ENCODE measurements around the gene AIF1. TPM values are rescaled to one million over a fixed set of nuclear protein-coding genes. Genes with fewer than 3 reads are reported as not detected.
A peak's percentile ranks its signal among the peaks of the same experiment; 100 is the strongest.

AIF1 gene
- total RNA-seq, 3 donors from 2014 or later (not counting 1 experiment from before 2014, with no cell fraction given) = 8.7 to 47.0 (median 17.9) TPM

GRCh38 chr6:31652925-31653724, 38.1 kb downstream of the AIF1 start:
- Mint-ChIP-seq H3K27ac (peak overlapping the region; percentile 95 to 96), H3K9me3 (no peaks in the 10 kb centered on the region), H3K4me3 (peak overlapping the region; percentile 95), H3K27me3 (ENCODE audit: low read depth in 2 of 2) (no peaks in the 10 kb centered on the region), H3K36me3 (no peaks in the 10 kb centered on the region), H3K4me1 (peaks cover 49 to 60% of the 10 kb centered on the region in 2 donors)
- Histone ChIP-seq H3K9me3 (ENCODE audit: control insufficient read depth, insufficient read depth, low read length) (no peaks in the 10 kb centered on the region), H3K27me3 (ENCODE audit: control insufficient read depth, insufficient read depth, low read length) (no peaks in the 10 kb centered on the region), H3K36me3 (ENCODE audit: control insufficient read depth, insufficient read depth, low read length) (peaks cover 25% of the 10 kb centered on the region), H3K4me1 (ENCODE audit: control insufficient read depth, insufficient read depth, low read length) (peaks cover 32% of the 10 kb centered on the region), H3K27ac (ENCODE audit: low read length) (peak overlapping the region; percentile 99), H3K4me3 (ENCODE audit: low read length) (peak overlapping the region; percentile 90)
- ATAC-seq = peak; percentile 72 to 84 (median 73)
- intact Hi-C loops (cut with micrococcal nuclease) = loop anchor here (1.0 to 5.0 kb wide), 7 partner anchors 7 to 182 kb away; partner anchors contain the start of genes ABHD16A, ATP6V1G2, C6orf47 and CLIC1
- 11% methylated on average over 37 of the region's 37 CpGs for WGBS (ENCODE audit: insufficient coverage)
- TF ChIP-seq CTCF (IDR thresholded peaks at IDR 0.05) = no peak
- DNase-seq = no peak

GRCh38 chr6:31654574-31655348, 39.7 kb downstream of the AIF1 start:
- peaks cover 48% of the 10 kb centered on the region for H3K4me1 ChIP-seq (ENCODE audit: control insufficient read depth, insufficient read depth, low read length)
- peaks cover 15% of the 10 kb centered on the region for H3K36me3 ChIP-seq (ENCODE audit: control insufficient read depth, insufficient read depth, low read length)
- H3K36me3 Mint-ChIP-seq = no peaks in the 10 kb centered on the region
- H3K9me3 Mint-ChIP-seq = no peaks in the 10 kb centered on the region
- H3K27ac ChIP-seq (ENCODE audit: low read length) = no peak overlapping the region
- H3K9me3 ChIP-seq (ENCODE audit: control insufficient read depth, insufficient read depth, low read length) = no peaks in the 10 kb centered on the region
- DNase-seq = no peak
- peaks cover 60 to 70% of the 10 kb centered on the region in 2 donors for H3K4me1 Mint-ChIP-seq
- H3K4me3 ChIP-seq (ENCODE audit: low read length) = no peak overlapping the region
- 93% methylated on average over 7 of the region's 8 CpGs for WGBS (ENCODE audit: insufficient coverage)
- H3K27ac Mint-ChIP-seq = peak overlapping the region in 1 of 2 donors; percentile 47
- intact Hi-C loops (cut with micrococcal nuclease) = loop anchor here (5.0 kb wide), 2 partner anchors 48 to 83 kb away; partner anchors contain the start of genes ABHD16A and CLIC1
- no peaks in the 10 kb centered on the region for H3K27me3 Mint-ChIP-seq (ENCODE audit: low read depth in 2 of 2)
- H3K27me3 ChIP-seq (ENCODE audit: control insufficient read depth, insufficient read depth, low read length) = no peaks in the 10 kb centered on the region
- no peak for TF ChIP-seq CTCF (IDR thresholded peaks at IDR 0.05)
- H3K4me3 Mint-ChIP-seq = no peak overlapping the region
- no peak for ATAC-seq

GRCh38 chr6:31655349-31656237, 40.6 kb downstream of the AIF1 start, which contains the start of gene APOM:
APOM (plus strand) TSS chr6:31655894; CDS start chr6:31655967, 73 bp downstream.
- H3K27me3 ChIP-seq (ENCODE audit: control insufficient read depth, insufficient read depth, low read length) = no peaks in the 10 kb centered on the region
- Mint-ChIP-seq H3K9me3 (no peaks in the 10 kb centered on the region), H3K27me3 (ENCODE audit: low read depth in 2 of 2) (no peaks in the 10 kb centered on the region), H3K27ac (peak within 1 kb of the TSS; percentile 47 to 83), H3K4me1 (peaks cover 61 to 70% of the 10 kb centered on the region in 2 donors), H3K36me3 (no peaks in the 10 kb centered on the region), H3K4me3 (peak within 1 kb of the TSS; percentile 35)
- no peak for DNase-seq
- 96% methylated on average over 8 of the region's 8 CpGs for WGBS (ENCODE audit: insufficient coverage)
- no peak within 1 kb of the TSS for H3K4me3 ChIP-seq (ENCODE audit: low read length)
- TF ChIP-seq CTCF (IDR thresholded peaks at IDR 0.05) = no peak
- H3K9me3 ChIP-seq (ENCODE audit: control insufficient read depth, insufficient read depth, low read length) = no peaks in the 10 kb centered on the region
- intact Hi-C loops (cut with micrococcal nuclease) = no loop called here
- H3K27ac ChIP-seq (ENCODE audit: low read length) = no peak within 1 kb of the TSS
- H3K4me1 ChIP-seq (ENCODE audit: control insufficient read depth, insufficient read depth, low read length) = peaks cover 55% of the 10 kb centered on the region
- peaks cover 10% of the 10 kb centered on the region for H3K36me3 ChIP-seq (ENCODE audit: control insufficient read depth, insufficient read depth, low read length)
- ATAC-seq = no peak
